DOHH2 (cell line): ENCODE results near the gene PSMC5.

Source experiments
- H3F3A ChIP-seq: fragments of 200-600 bp; sonication (generic), shearing (Covaris generic); 2 replicates; pipeline ENCODE4 v1.6.0; 2016; ENCODE audit warnings: antibody characterized with exemption, mild to moderate bottlenecking; ENCODE audit not compliant: control insufficient read depth, insufficient read depth
- H3K27ac ChIP-seq: fragments of 200-600 bp; sonication (generic); 2 replicates; pipeline ENCODE4 v1.5.1; 2014; ENCODE audit warnings: low read depth, mild to moderate bottlenecking, low read length, moderate library complexity
- H3K27me3 ChIP-seq: fragments of 200-600 bp; sonication (generic); 2 replicates; pipeline ENCODE4 v1.6.1; 2014; ENCODE audit warnings: mild to moderate bottlenecking, low read length, mixed read lengths; ENCODE audit not compliant: control insufficient read depth
- H3K36me3 ChIP-seq: fragments of 200-600 bp; sonication (generic); 2 replicates; pipeline ENCODE4 v1.6.1; 2014; ENCODE audit warnings: mild to moderate bottlenecking, low read length, moderate library complexity, mixed read lengths; ENCODE audit not compliant: control insufficient read depth
- H3K4me1 ChIP-seq: fragments of 200-600 bp; sonication (generic); 2 replicates; pipeline ENCODE4 v1.6.1; 2014; ENCODE audit warnings: mild to moderate bottlenecking, low read length, mixed read lengths; ENCODE audit not compliant: control insufficient read depth
- H3K4me2 ChIP-seq: fragments of 200-600 bp; sonication (generic); 2 replicates; pipeline ENCODE4 v1.6.0; 2014; ENCODE audit warnings: mild to moderate bottlenecking, low read length, moderate library complexity
- H3K4me3 ChIP-seq: fragments of 200-600 bp; sonication (generic); 2 replicates; pipeline ENCODE4 v1.5.1; 2014; ENCODE audit warnings: mild to moderate bottlenecking, low read length, mixed read lengths
- H3K79me2 ChIP-seq: fragments of 200-600 bp; sonication (generic); 2 replicates; pipeline ENCODE4 v1.6.1; 2014; ENCODE audit warnings: mild to moderate bottlenecking, low read length, mixed read lengths; ENCODE audit not compliant: control insufficient read depth
- H3K9me2 ChIP-seq: fragments of 200-600 bp; sonication (generic); replicated peaks from 2 replicates; pipeline ENCODE4 v1.6.1; 2014; ENCODE audit warnings: mild to moderate bottlenecking, low read length, mixed read lengths; ENCODE audit not compliant: control insufficient read depth
- H3K9me3 ChIP-seq: fragments of 200-600 bp; sonication (generic); 2 replicates; pipeline ENCODE4 v1.6.1; 2014; ENCODE audit warnings: antibody characterized with exemption, low read length, mixed read lengths; ENCODE audit not compliant: control insufficient read depth, insufficient read depth
- H4K20me1 ChIP-seq: fragments of 200-600 bp; sonication (generic); 2 replicates; pipeline ENCODE4 v1.6.0; 2014; ENCODE audit warnings: low read depth, mild to moderate bottlenecking, antibody characterized with exemption, low read length, moderate library complexity; ENCODE audit not compliant: control insufficient read depth, insufficient read depth
- CTCF ChIP-seq: fragments of 200-600 bp; sonication (generic); IDR thresholded peaks from one replicate; pipeline ENCODE4 v1.5.1; 2014; ENCODE audit warnings: antibody characterized with exemption, mild to moderate bottlenecking, low read depth, low read length; ENCODE audit not compliant: poor library complexity, severe bottlenecking
- EZH2phosphoT487 ChIP-seq: fragments of 200-600 bp; sonication (generic); IDR thresholded peaks from 2 replicates; pipeline ENCODE4 v1.6.1; 2017; ENCODE audit warnings: borderline replicate concordance, mild to moderate bottlenecking, antibody characterized with exemption, low read length, moderate library complexity, mixed read lengths

Gene PSMC5

GRCh38 chr17:63816669-63817068 lies 10.6 kb upstream of the PSMC5 start:
- H3K9me2 ChIP-seq = no peaks in the 10 kb centered on the region
- H3F3A ChIP-seq = peaks cover 22% of the 10 kb centered on the region
- H3K4me2 ChIP-seq = no peak overlapping the region
- peaks cover 5% of the 10 kb centered on the region; the same call in 1 of the 2 replicates for H4K20me1 ChIP-seq
- TF ChIP-seq CTCF = no peak
- TF ChIP-seq EZH2phosphoT487 = no peak
- H3K9me3 ChIP-seq = no peaks in the 10 kb centered on the region
- peaks cover 8% of the 10 kb centered on the region for H3K4me1 ChIP-seq
- H3K27ac ChIP-seq = no peak overlapping the region
- peaks cover 99% of the 10 kb centered on the region for H3K36me3 ChIP-seq
- peaks cover 29% of the 10 kb centered on the region for H3K79me2 ChIP-seq
- H3K4me3 ChIP-seq = no peak overlapping the region
- H3K27me3 ChIP-seq = no peaks in the 10 kb centered on the region

- Histone ChIP-seq H3K9me3 (no peaks in the 10 kb centered on the region), H3K27me3 (no peaks in the 10 kb centered on the region), H3K4me3 (no peak overlapping the region), H4K20me1 (peaks cover 6% of the 10 kb centered on the region; the same call in 1 of the 2 replicates), H3K4me1 (peaks cover 13% of the 10 kb centered on the region), H3F3A (peaks cover 32% of the 10 kb centered on the region), H3K36me3 (peaks cover 99% of the 10 kb centered on the region), H3K9me2 (no peaks in the 10 kb centered on the region), H3K79me2 (peaks cover 34% of the 10 kb centered on the region), H3K4me2 (no peak overlapping the region), H3K27ac (no peak overlapping the region)
- TF ChIP-seq CTCF (no peak), EZH2phosphoT487 (no peak)
Measured at GRCh38 chr17:63817736-63818385, 9.4 kb upstream of the PSMC5 start.

- Histone ChIP-seq H3K9me2 (no peaks in the 10 kb centered on the region), H3K4me1 (peaks cover 13% of the 10 kb centered on the region), H3F3A (peaks cover 34% of the 10 kb centered on the region), H3K9me3 (no peaks in the 10 kb centered on the region), H4K20me1 (peaks cover 6% of the 10 kb centered on the region; the same call in 1 of the 2 replicates), H3K79me2 (peaks cover 34% of the 10 kb centered on the region), H3K4me3 (no peak overlapping the region), H3K27ac (no peak overlapping the region), H3K4me2 (no peak overlapping the region), H3K27me3 (no peaks in the 10 kb centered on the region), H3K36me3 (peaks cover 97% of the 10 kb centered on the region)
- TF ChIP-seq EZH2phosphoT487 (no peak), CTCF (no peak)
Measured at GRCh38 chr17:63819131-63819530, 8.1 kb upstream of the PSMC5 start.
